GM23338 (cell line): ENCODE data around the gene MGAT4B.
"Not testable (repeated sequence)": the region's sequence is repeated elsewhere in the genome, so short reads cannot be mapped to it uniquely, and the experiment has no call there.

ENCODE experiments used
- CREB1 ChIP-seq: fragments of 250-450 bp; sonication (Bioruptor Pico); IDR thresholded peaks from 2 replicates; pipeline ENCODE4 v1.5.0; 2020; ENCODE audit warnings: low read depth, mild to moderate bottlenecking, moderate library complexity
- EZH2 ChIP-seq: fragments of 200-600 bp; sonication (generic); IDR thresholded peaks from one replicate; pipeline ENCODE4 v1.8.0; 2017; ENCODE audit warnings: antibody characterized with exemption, mild to moderate bottlenecking, low read depth; ENCODE audit not compliant: unreplicated experiment
- EZH2phosphoT487 ChIP-seq: fragments of 200-600 bp; sonication (generic); IDR thresholded peaks from one replicate; pipeline ENCODE4 v1.8.1; 2018; ENCODE audit warnings: antibody characterized with exemption; ENCODE audit not compliant: unreplicated experiment
- POLR2AphosphoS5 ChIP-seq: IDR thresholded peaks from 2 replicates; pipeline ENCODE4 v1.6.1; 2016; ENCODE audit warnings: antibody characterized with exemption, low read depth
- TF ChIP-seq, protein P1 (sequence below), 2 experiments: fragments of 200-600 bp in 1 of 2; sonication (generic) in 1 of 2; conservative IDR thresholded peaks; 2 replicates each; pipeline versions ENCODE4 v1.5.1 to v1.6.1; 2016 to 2017; ENCODE audit warnings: antibody characterized with exemption in 2 of 2, low read depth in 2 of 2, mild to moderate bottlenecking in 2 of 2, moderate library complexity in 1 of 2
- TF ChIP-seq, protein P2 (sequence below): IDR thresholded peaks from one replicate; pipeline ENCODE4 v1.6.1; 2018; ENCODE audit warnings: antibody characterized with exemption; ENCODE audit not compliant: unreplicated experiment

- not testable (repeated sequence) for TF ChIP-seq EZH2phosphoT487; POLR2AphosphoS5; EZH2; CREB1 (CRISPR knock-in tag)
- TF ChIP-seq, protein P1, sequence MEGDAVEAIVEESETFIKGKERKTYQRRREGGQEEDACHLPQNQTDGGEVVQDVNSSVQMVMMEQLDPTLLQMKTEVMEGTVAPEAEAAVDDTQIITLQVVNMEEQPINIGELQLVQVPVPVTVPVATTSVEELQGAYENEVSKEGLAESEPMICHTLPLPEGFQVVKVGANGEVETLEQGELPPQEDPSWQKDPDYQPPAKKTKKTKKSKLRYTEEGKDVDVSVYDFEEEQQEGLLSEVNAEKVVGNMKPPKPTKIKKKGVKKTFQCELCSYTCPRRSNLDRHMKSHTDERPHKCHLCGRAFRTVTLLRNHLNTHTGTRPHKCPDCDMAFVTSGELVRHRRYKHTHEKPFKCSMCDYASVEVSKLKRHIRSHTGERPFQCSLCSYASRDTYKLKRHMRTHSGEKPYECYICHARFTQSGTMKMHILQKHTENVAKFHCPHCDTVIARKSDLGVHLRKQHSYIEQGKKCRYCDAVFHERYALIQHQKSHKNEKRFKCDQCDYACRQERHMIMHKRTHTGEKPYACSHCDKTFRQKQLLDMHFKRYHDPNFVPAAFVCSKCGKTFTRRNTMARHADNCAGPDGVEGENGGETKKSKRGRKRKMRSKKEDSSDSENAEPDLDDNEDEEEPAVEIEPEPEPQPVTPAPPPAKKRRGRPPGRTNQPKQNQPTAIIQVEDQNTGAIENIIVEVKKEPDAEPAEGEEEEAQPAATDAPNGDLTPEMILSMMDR (conservative IDR thresholded peaks at IDR 0.05; ENCODE audit: low read depth in 2 of 2) = not testable (repeated sequence)
- TF ChIP-seq, protein P2, sequence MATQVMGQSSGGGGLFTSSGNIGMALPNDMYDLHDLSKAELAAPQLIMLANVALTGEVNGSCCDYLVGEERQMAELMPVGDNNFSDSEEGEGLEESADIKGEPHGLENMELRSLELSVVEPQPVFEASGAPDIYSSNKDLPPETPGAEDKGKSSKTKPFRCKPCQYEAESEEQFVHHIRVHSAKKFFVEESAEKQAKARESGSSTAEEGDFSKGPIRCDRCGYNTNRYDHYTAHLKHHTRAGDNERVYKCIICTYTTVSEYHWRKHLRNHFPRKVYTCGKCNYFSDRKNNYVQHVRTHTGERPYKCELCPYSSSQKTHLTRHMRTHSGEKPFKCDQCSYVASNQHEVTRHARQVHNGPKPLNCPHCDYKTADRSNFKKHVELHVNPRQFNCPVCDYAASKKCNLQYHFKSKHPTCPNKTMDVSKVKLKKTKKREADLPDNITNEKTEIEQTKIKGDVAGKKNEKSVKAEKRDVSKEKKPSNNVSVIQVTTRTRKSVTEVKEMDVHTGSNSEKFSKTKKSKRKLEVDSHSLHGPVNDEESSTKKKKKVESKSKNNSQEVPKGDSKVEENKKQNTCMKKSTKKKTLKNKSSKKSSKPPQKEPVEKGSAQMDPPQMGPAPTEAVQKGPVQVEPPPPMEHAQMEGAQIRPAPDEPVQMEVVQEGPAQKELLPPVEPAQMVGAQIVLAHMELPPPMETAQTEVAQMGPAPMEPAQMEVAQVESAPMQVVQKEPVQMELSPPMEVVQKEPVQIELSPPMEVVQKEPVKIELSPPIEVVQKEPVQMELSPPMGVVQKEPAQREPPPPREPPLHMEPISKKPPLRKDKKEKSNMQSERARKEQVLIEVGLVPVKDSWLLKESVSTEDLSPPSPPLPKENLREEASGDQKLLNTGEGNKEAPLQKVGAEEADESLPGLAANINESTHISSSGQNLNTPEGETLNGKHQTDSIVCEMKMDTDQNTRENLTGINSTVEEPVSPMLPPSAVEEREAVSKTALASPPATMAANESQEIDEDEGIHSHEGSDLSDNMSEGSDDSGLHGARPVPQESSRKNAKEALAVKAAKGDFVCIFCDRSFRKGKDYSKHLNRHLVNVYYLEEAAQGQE = not testable (repeated sequence)
These were observed 28.2 kb upstream of the MGAT4B start for GRCh38 chr5:179834871-179835270.
